HK-2 (cell line): Measurements from ENCODE around the gene FAM180A.
"Not testable (repeated sequence)": the region's sequence is repeated elsewhere in the genome, so short reads cannot be mapped to it uniquely, and the experiment has no call there.

Source experiments
- DNase-seq: peaks from one replicate; pipeline ENCODE4 v3.0.0-alpha.2; 2018; ENCODE audit not compliant: unreplicated experiment

Gene FAM180A

DNA sequence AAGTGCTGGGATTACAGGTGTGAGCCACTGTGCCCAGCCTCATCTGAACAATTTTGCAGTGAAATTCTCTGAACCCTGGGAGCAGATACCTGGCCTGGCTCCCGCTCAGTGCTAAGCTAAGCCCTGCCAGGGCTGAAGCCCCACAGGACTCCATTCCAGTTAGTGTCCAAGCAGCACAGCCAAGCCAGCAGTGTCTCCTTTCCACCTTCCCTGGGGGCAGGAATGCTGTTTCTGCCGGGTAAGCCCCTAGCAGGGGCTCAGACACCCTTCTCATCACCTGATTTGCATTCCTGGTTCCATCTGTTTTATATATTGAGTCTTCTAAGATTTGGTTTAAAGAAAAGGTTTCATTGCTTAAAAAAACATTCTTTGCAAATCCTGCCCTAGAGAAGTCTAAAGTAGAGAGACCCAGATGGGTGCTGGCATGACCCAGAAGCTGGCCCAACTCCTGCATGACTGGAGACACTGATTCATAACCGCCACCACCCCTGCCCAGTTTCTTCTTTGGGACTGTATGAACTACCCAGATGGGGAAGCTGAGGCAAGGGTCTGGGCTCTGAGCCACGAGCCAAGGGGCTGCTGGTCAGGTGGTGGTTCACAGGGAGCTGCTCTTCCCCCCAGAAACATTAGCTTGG is 34.7 kb downstream of the FAM180A start:
- no peak for DNase-seq

DNA sequence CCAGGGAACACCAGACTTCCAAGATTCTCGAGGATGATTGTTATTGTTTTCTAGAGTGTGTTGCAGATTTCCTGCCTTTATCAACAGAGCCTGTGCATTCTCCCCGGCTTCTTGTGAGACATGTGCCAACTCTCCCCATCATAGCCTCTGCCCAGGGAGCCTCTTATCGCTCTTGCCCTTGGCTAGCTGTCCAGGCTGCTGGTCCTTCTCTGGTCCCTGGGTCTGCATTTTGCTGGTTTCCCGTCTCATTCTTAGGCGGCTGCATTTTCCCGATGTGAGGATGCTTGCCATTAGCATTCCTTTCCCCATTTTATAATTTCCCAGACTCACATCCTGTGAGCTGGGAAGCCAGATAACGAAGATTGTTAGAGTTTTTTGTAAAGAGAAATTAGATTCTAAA is 35.8 kb downstream of the FAM180A start:
- DNase-seq, result no peak

DNA sequence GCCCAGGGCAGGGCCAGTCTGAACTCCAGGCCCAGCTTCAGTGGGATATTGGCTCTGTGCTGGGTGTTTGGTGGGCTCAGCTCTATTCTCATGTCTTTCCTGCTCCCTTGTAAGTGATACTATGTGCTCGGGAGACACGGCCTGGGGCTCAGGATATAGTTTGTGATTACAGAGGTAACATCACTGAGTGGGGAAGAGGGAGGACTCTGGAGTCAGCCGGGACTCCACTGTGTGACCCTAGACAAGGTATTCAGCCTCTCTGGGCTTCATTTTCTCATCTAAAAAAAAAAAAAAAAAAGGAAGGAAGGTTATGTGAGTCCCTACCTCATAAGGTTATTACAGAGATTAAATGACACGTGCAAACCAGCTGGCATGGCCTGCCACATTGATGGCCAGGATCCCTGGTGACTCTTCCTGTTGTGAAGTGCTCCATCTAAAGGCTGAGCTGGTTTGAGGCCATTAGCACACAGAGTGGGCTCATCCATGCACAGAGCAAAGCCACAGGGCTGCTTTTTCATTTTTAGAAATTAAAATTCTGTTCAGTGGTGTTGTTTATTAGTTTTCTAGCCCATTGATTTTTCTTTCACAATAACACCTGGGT is 36.3 kb downstream of the FAM180A start:
- no peak for DNase-seq

DNA sequence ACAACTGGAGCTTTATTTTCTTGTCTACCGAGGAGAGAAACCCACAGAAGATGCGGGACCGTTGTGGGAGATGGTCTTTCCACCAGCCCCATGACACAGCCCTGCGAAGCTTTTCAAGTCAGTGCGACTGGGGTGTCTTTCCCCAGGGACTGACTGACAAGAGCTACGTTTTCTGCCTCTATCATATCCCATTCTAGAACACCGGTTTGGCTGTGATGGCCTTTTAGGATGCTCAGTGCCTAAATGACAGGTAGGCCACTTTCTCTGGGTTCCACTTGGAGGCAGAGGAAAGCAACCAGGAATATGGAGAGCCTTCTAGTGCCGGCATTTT is 37.5 kb downstream of the FAM180A start:
- DNase-seq, result no peak

DNA sequence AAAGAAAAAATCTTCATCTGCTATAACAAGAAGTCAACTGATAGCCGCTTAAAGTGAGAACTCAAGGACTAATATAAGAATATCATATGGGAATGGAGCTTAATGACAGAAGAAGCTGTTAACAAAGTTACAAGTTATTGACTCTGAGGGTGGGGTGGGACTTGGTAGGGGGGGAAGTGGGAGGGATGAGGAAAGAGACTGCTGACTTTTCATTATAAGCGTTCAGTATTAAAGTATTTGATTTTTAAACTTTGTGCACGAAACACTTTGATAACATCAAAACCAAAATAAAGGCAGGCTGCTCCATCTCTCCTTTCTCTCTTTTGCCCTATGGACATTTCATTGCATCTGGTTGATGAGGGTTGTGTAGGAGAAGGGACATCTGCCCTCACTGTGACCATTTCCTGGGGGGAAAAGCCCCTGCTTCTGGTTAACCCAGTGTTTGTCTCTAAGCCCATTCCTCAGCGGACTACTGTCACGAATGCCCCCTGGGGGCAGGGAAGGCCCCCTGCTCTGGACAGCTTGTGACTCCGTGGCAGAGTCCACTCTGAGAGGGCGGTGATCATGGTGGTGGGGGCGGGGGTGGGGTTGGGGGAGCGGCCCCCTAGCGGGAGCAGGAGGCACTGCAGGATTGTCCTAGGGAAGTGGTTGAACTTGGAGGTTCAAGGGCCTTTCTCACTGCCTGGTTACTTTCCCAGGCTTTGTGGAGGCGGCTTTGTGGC is 38.0 kb downstream of the FAM180A start:
- peak; percentile 24 for DNase-seq

DNA sequence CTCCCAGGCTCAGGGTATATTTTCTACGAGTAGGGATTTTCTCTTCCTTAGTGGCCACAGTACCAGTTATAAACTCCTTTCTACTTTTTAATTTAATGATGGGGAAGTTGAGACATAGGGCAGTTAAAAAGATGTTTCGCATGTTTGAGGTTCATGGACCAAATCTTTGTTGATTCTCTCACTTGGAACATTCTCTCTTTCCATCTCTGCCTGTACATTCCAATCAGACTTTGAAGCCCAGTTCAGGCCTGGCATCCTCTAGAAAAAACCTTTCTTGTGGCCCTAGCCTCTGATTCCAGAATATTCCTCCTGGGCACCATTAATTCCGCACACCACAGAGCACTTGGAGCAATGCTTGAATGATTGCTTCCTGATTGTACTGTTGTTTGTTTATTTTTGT is 39.1 kb downstream of the FAM180A start:
- no peak for DNase-seq

DNA sequence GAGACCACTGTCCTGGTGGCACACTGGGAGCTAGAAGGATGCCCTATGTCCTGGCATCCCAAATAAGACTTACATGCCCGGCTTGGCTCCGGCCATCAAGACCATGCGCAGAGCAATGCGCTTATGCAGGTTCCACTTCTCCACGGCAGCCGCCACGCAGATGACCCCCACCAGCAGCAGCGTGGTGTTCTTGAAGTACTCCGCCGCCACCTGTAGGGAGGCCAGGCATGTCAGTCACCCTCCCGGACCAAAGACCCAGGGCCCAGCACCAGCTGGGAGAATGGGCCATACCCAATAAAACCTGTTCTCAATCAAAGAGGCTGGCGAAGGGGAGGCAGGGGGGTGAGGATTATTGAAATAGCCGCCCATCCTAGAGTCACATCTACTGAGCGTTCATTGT is 40.6 kb downstream of the FAM180A start:
- DNase-seq, result no peak

DNA sequence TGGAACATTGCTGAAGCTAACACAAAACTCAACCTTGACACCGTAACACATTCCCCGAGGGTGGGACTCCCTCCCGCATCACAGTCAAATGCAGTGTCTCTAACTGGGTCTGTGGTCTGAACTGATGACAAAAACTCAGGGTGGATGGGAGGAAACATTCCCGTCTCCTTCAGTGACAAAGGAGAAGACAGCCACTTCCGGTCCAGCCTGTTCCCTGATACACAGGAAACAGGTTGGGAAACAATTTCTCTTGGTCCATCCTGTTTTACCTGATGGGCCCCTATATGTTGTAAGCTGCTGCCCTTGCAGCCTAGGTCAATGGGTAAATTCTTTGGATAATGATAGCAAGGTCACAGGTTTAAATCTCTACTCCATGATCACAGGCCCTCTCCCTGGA is 41.0 kb downstream of the FAM180A start:
- DNase-seq, result no peak

DNA sequence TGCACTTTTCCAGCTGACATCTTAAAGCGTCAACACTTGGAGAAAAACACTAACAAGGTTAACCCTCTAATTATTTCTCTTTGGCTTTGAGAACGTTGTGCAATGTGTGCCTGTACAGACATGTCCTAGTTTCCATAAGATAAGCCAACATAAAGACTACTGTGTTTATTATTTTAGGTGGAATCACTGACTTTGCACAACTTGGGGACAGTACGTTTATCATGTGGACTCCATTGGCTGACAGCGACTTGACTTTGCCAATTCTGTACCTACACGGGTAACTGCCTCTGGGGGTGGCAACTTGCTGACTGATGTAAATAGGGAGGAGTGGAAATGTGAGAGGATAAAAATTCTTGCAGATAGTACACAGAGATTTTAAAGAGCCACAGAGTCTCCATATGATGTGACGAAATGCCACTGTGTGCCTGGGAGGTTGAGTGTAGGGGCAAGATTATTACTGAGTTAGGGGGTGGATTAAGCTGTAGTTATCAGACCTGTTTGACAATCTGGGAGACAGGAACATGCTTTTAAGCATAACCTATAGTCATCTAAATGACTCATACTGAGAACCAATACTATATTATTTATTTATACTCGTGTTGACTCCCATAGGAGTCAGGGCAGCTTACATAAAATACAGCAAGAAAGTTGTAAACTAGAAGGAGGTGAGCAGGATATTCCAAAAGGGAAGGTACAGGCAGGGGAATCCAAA is 41.6 kb downstream of the FAM180A start:
- no peak for DNase-seq

DNA sequence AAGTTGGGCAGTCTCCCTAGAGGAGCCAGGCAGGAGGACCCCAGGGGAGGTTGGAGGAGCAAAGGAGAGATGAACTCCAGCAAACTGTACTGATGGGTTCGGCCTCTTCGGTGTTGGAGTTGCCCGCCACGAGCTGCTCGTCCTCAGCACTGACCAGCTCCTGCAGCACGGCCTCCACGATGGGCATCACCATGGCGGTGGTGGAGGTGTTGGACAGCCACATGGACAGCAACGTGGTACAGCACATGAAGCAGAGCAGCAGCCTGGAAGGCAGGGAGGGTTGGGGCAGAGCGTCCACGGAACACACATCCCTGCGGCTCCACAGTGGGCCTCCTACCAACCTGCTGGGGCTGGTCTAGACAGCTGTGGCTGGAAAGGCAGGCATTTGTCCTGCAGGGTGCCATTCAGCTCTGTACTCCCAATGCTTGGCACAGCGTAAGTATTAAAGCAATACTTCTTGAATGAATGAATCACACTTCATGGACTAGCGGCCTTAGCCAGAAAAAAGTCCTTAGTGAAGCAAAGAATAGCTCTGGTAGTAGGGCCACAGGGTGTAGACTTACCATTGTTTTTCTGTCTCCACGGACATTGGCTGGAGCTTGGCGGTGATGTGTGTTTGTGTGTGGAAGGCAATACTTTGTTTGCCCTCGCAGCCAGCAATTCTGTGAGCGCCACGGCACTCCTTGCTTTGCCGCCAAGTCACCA is 42.4 kb downstream of the FAM180A start:
- DNase-seq, result no peak

DNA sequence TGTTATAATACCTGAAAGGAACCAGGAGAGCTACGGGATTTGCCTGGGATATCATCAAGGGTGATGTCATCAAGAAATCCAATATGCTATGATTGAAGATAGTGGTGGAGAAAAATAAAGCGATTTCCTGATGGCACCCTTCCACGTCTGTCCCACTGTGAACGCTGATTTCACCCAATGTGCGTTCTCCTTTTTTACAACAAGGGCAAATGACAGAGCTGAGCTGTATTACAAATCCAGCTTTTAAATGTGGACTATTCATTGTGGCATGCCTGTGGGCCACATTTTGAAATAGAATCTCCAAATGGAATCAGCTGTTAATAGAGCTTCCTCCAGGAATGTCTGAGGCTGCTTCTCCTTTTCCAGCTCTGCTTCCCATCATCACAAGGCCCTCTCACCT is 43.9 kb downstream of the FAM180A start:
- DNase-seq, result no peak

DNA sequence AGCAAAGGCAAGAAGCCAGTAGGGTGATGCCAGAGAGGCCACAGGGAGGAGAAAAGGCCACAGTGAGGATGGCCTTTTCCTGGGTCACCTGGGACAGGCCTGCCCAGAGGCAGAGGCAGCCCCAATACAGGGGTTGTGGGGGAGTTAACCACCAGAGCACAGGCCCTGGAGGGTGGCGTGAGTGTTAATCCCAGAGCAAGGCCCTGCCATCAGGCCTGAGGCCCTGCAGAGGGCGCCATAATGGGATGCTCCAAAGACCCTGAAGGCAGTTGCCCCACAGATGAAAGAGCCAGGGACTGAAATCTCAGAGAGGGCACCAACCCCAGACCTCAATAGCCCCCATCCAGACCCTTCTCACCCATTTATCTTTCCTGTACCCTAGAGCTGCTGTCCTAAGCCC is 44.5 kb downstream of the FAM180A start:
- no peak for DNase-seq

DNA sequence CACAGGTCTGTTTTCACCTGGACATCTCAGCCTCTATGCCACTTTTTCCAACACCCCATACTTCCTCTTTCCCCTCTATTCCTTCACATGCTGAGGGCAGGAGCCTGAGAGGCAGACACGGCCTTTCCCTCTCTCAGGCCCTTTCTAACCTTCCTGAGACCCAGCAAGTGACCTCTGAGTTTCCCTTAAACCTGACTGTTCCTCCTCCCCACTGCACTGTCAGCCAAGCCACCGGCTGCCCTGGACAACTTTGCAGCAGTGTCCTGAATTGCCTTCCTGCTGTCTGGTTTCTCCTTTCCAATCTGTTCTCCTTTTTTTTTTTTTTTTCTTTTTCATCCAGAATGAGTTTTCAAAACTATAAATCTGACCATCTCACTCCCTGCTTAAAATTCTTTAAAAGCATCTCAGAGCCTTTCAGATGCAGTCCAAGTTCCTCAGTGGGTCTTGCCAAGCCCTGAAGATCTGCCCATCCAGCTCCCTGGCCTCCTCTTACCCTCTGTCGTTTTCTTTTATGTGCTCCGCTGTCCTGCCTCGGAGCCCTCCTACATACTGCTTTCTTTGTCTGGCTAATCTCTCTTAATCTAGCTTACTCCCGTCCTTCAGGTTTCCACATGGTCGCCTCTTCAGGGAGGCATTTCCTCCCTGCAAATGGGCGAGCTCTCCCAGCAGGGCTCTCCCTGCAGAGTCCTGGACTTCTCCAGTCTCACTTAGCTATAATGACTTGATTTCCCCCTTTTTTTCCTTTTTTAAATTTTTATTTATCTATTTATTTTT is 51.1 kb downstream of the FAM180A start:
- DNase-seq, result no peak

DNA sequence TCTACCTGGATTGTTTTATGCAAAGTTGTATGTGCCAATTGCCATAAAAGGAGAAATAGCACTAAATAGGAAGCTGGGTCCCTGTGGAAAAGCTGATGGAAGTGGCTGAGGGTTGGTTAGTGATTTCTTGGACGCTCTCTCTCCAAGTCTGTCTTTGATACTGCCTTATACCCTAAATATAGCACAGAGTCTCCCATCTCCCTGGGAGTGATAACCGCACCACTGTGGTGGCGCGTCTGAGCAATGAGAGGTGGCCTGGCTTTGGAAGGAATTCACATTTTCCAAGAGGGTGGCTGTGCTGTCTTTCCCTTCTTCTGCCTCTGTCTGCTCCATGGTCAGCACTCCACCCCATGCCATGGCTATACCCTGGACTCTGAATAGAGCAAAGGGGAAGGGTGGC is 55.1 kb downstream of the FAM180A start:
- DNase-seq, result no peak

DNA sequence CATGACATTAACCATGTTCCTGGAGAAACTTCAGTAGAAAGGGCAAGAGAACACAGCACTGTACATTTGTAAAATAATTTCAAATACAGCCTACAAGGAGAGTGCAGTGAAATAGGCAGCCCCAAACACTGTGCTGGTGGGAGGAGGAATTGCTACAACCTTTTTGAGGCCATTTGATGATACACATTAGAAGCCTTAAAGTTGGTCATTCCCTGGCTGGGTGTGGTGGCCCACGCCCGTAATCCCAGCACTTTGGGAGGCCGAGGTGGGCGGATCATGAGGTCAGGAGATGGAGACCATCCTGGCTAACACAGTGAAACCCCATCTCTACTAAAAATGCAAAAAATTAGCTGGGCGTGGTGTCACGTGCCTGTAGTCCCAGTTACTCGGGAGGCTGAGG is 56.0 kb downstream of the FAM180A start:
- not testable (repeated sequence) for DNase-seq

DNA sequence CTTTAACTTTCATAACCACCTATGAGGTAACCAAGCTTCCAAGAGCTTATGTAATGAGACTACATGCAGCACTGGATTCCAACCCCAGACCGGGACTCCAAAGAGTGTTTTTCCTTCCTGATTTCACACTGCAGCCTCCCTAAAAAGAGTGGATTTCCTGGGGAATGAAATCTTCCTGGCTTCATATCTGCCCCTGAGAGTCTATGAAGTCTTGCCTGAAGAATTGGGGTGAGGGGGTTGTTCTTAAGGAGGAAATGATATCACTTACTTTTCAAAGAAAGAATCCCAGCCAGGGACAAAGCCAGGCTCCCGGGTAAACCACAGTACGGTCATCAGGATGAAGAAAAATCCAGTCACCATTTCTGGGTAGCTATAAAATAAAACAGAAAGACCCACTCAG is 56.6 kb downstream of the FAM180A start:
- DNase-seq, result no peak

DNA sequence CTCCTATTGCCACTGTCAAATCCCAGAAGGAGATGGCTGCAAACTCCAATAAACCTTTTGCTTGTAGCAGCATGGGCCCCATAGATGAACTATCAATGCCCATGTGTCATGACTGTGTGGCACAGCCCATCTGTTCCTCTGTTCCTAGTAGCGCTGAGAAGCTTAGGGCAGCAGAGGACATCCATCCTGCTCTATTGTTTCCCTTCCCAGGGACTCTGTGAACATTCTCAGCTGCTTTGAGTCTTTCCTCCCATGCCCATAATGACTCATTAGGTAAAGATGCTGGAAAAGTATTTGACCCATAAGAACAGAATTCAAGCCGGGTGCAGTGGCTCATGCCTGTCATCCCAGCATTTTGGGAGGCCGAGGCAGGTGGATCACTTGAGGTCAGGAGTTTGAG is 58.0 kb downstream of the FAM180A start:
- no peak for DNase-seq

DNA sequence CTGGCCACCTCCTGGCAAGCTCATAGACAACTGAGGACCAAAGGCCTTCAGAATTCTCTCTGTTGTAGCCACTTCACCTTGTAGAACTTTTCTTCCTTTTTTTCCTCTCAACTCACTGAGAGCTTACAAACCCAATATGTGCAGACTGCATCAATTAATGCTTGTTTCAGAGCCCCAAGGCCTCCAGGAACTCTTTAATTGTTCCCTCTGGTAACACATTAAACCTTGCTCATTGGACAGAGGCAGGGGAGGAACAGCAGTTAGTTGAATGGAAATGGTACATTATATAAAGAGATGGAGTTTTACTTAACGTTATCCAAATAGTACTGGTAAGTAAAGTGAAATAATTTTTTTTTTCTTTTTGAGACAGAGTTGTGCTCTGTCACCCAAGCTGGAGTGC is 61.1 kb downstream of the FAM180A start:
- no peak for DNase-seq

DNA sequence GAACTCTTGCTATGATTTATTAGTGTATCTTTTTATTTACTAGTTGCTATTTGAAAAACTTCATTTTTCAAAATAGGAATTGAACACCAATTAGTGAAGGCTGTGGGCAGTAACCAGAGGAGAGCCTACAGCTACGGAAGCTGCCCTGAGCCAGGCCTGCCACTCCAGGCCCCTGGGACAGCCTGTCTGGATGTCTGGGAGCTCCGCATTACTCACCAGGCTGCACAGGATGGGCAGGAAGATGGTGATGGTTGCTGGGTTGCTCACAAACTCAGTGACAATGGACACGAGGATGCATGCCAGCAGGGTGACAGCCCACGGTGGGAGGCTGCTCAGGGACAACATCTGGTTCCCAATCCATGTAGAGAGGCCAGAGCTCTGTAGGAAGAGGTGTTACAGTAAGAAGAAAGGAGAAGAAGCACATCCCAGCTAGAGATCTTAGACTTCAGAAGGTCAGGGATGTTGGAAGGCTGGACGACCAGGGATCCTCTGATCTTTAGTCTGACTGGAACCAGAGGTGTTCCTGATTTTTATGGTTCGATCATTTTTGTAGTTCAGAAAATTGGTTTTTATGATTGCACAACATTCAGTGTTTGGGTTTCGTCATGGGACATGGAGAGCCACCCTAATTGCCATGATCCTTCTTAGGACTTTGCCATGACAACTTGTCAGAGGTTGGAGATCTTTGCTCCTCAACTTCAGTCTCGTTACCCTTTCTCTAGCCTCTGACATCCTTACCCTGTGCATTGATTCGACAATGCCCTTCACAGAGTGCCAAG is 63.1 kb downstream of the FAM180A start:
- DNase-seq, result no peak

DNA sequence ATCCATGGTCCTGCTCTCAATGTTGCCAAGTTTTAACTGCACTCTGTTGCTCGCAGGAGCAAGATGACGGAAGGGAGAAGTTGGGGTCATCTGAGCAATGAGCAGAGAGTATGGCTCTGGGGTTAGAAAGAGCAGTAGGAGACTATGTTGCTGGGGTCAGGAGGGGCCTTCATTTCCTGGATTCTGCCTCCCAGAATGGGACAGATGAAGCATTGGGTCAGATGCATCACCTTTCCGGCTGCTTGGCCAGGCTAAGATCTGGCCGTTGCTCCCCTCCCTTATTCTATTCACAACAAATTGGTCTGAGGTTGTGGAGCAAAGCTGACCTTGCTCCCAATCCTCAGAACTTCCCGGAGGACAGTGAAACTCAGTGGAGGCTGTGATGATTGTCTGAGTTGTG is 63.9 kb downstream of the FAM180A start:
- DNase-seq, result no peak

DNA sequence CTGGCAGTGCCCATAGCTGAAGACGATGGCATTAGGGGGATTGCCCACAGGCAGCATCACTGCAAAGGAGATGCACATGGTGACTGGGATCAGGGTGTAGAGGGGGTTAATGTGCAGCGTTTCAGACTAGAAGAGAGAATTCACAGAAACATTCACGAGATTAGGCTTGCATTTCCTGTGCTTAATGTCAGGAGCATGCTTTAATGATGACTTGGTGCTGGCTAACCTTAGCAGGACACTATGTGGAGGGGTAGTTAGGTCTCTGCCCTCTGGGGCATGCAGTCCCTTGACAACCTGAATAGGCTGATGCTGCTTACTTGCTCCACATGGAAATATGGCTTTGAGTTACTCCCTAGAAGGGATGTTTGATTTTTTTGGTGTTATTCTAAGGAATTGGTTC is 64.5 kb downstream of the FAM180A start:
- no peak for DNase-seq
